H1 (cell line): ENCODE data around the gene EPHA2. TPM values are rescaled to one million over a fixed set of nuclear protein-coding genes. Genes with fewer than 3 reads are reported as not detected.

Experiments
- CTCF ChIA-PET: fragments of 300-600 bp; sonication (Branson Sonifier 250); formaldehyde crosslinking; loops from one replicate; lab custom pipeline; 2021; ENCODE audit not compliant: partially characterized antibody; lab: Charles Lee
- POLR2A ChIA-PET: fragments of 300-600 bp; sonication (Branson Sonifier 250); formaldehyde crosslinking; loops from one replicate; lab custom pipeline; 2021; ENCODE audit warnings: inconsistent platforms; ENCODE audit not compliant: partially characterized antibody; lab: Charles Lee
- DNase-seq, 2 experiments: peaks; one replicate each; pipeline versions ENCODE4 v3.0.0 to v3.0.0-alpha.2; 2010 to 2022; ENCODE audit warnings: low spot score in 2 of 2, low read depth in 1 of 2, mixed read lengths in 1 of 2
- FAIRE-seq: peaks from 2 replicates; lab custom pipeline; 2011; peaks lifted over from hg19 to GRCh38; lab: Jason Lieb, UNC
- H2AFZ ChIP-seq: 2 replicates; pipeline ENCODE4 v1.8.1; 2012; ENCODE audit warnings: low read length, inconsistent platforms
- H2AK5ac ChIP-seq: 2 replicates; pipeline ENCODE4 v1.6.1; 2013; ENCODE audit warnings: low read depth, low read length
- H2BK120ac ChIP-seq: replicated peaks from 2 replicates; pipeline ENCODE3; 2013; ENCODE audit warnings: low read depth, low read length, inconsistent platforms
- H2BK12ac ChIP-seq: 2 replicates; pipeline ENCODE4 v1.6.1; 2013; ENCODE audit warnings: low read depth, low read length
- H2BK15ac ChIP-seq: 2 replicates; pipeline ENCODE4 v1.6.1; 2013; ENCODE audit warnings: low read length
- H2BK20ac ChIP-seq: 2 replicates; pipeline ENCODE4 v1.6.1; 2013; ENCODE audit warnings: low read length
- H2BK5ac ChIP-seq: 2 replicates; pipeline ENCODE4 v1.6.1; 2013; ENCODE audit warnings: low read depth, low read length
- H3K14ac ChIP-seq: 2 replicates; pipeline ENCODE4 v1.6.1; 2013; ENCODE audit warnings: inconsistent platforms; ENCODE audit not compliant: insufficient read length
- H3K18ac ChIP-seq: 2 replicates; pipeline ENCODE4 v1.6.1; 2013; ENCODE audit warnings: low read length; ENCODE audit errors: extremely low read depth
- H3K23ac ChIP-seq: 2 replicates; pipeline ENCODE4 v1.6.1; 2013; ENCODE audit warnings: inconsistent platforms; ENCODE audit not compliant: insufficient read length
- H3K23me2 ChIP-seq: 2 replicates; pipeline ENCODE4 v1.6.1; 2013; ENCODE audit warnings: low read depth, low read length
- H3K27ac ChIP-seq: 2 replicates; pipeline ENCODE4 v1.6.1; 2011; ENCODE audit warnings: low read depth, low read length, inconsistent platforms
- H3K27me3 ChIP-seq, 4 experiments: replicated peaks in 1 of 4; 1 replicate in 1 of 4; 2 replicates in 3 of 4; pipeline versions ENCODE4 v1.6.1 to v1.8.1; 2011 to 2013; ENCODE audit warnings: low read length in 3 of 4, mild to moderate bottlenecking in 3 of 4, inconsistent platforms in 2 of 4, mixed read lengths in 2 of 4, moderate library complexity in 1 of 4; ENCODE audit not compliant: control insufficient read depth in 3 of 4, insufficient read depth in 3 of 4; ENCODE audit errors: extremely low read depth in 1 of 4
- H3K36me3 ChIP-seq, 4 experiments: 2 replicates each; pipeline versions ENCODE4 v1.6.1 to v1.8.1; 2011 to 2013; ENCODE audit warnings: mild to moderate bottlenecking in 4 of 4, low read length in 3 of 4, moderate library complexity in 2 of 4, control low read depth in 1 of 4, inconsistent platforms in 1 of 4; ENCODE audit not compliant: insufficient read depth in 4 of 4, control insufficient read depth in 2 of 4
- H3K4ac ChIP-seq: replicated peaks from 2 replicates; pipeline ENCODE3; 2013; ENCODE audit warnings: low read length, low read depth, mixed read lengths, inconsistent platforms; ENCODE audit not compliant: insufficient read length
- H3K4me1 ChIP-seq, 4 experiments: replicated peaks in 1 of 4; 1 replicate in 1 of 4; 2 replicates in 3 of 4; pipeline versions ENCODE4 v1.6.1 to v1.8.1; 2011 to 2013; ENCODE audit warnings: low read length in 3 of 4, inconsistent platforms in 2 of 4, mixed read lengths in 1 of 4; ENCODE audit not compliant: insufficient read depth in 4 of 4, control insufficient read depth in 3 of 4
- H3K4me2 ChIP-seq, 2 experiments: 2 replicates each; pipeline versions ENCODE4 v1.6.1 to v1.8.1; 2011 to 2013; ENCODE audit warnings: low read depth in 2 of 2, low read length in 2 of 2, control low read depth in 1 of 2, inconsistent platforms in 1 of 2, mild to moderate bottlenecking in 1 of 2; ENCODE audit not compliant: insufficient read depth in 1 of 2
- H3K4me3 ChIP-seq, 4 experiments: fragments of 200-600, 300-600 bp in 1 of 4; sonication (generic), shearing (Covaris generic), sonication (Bioruptor Twin) in 1 of 4; 2 replicates each; pipeline versions ENCODE4 v1.5.1 to v1.8.1; 2011 to 2016; ENCODE audit warnings: low read length in 4 of 4, low read depth in 3 of 4, control low read depth in 2 of 4, inconsistent platforms in 2 of 4, mild to moderate bottlenecking in 2 of 4, mixed read lengths in 1 of 4, moderate library complexity in 1 of 4; ENCODE audit not compliant: insufficient read depth in 2 of 4; ENCODE audit errors: extremely low read depth in 1 of 4
- H3K56ac ChIP-seq: replicated peaks from 2 replicates; pipeline ENCODE3; 2013; ENCODE audit warnings: low read depth, mild to moderate bottlenecking, mixed read lengths, low read length, inconsistent platforms; ENCODE audit not compliant: insufficient read length
- H3K79me1 ChIP-seq: 2 replicates; pipeline ENCODE4 v1.6.1; 2013; ENCODE audit warnings: low read depth, low read length, control low read depth
- H3K79me2 ChIP-seq, 2 experiments: 2 replicates each; pipeline versions ENCODE4 v1.6.1 to v1.8.1; 2012 to 2013; ENCODE audit warnings: low read length in 2 of 2, mild to moderate bottlenecking in 2 of 2, inconsistent platforms in 1 of 2; ENCODE audit not compliant: insufficient read depth in 2 of 2, control insufficient read depth in 1 of 2
- H3K9ac ChIP-seq, 4 experiments: replicated peaks in 1 of 4; 1 replicate in 1 of 4; 2 replicates in 3 of 4; pipeline versions ENCODE4 v1.6.1 to v1.8.1; 2011 to 2013; ENCODE audit warnings: low read depth in 3 of 4, low read length in 3 of 4, control low read depth in 2 of 4, mild to moderate bottlenecking in 2 of 4, moderate library complexity in 2 of 4, inconsistent platforms in 1 of 4; ENCODE audit errors: extremely low read depth in 1 of 4
- H3K9me3 ChIP-seq, 2 experiments: 2 replicates each; pipeline versions ENCODE4 v1.6.1 to v1.8.1; 2012 to 2013; ENCODE audit warnings: mild to moderate bottlenecking in 2 of 2, moderate library complexity in 2 of 2, control low read depth in 1 of 2, inconsistent platforms in 1 of 2, low read depth in 1 of 2, low read length in 1 of 2, mixed read lengths in 1 of 2; ENCODE audit not compliant: insufficient read depth in 2 of 2
- H4K20me1 ChIP-seq, 2 experiments: replicated peaks in 1 of 2; 2 replicates each; pipeline versions ENCODE3 to v1.8.1; 2011 to 2013; ENCODE audit warnings: inconsistent platforms in 2 of 2, low read length in 2 of 2, mild to moderate bottlenecking in 1 of 2; ENCODE audit not compliant: insufficient read depth in 2 of 2, control insufficient read depth in 1 of 2
- H4K5ac ChIP-seq: 2 replicates; pipeline ENCODE4 v1.6.1; 2013; ENCODE audit warnings: low read length, low read depth, mixed read lengths, inconsistent platforms; ENCODE audit not compliant: insufficient read length
- H4K8ac ChIP-seq: 2 replicates; pipeline ENCODE4 v1.8.0; 2013; ENCODE audit warnings: mild to moderate bottlenecking, moderate library complexity, low read length, inconsistent platforms; ENCODE audit not compliant: insufficient read depth; ENCODE audit errors: extremely low read depth
- H4K91ac ChIP-seq: replicated peaks from 2 replicates; pipeline ENCODE3; 2013; ENCODE audit warnings: low read length, mixed read lengths, inconsistent platforms; ENCODE audit not compliant: insufficient read length
- EGR1 ChIP-seq: IDR thresholded peaks from 2 replicates; pipeline ENCODE4 v1.6.1; 2011; ENCODE audit warnings: low read depth, low read length, borderline replicate concordance
- GTF2F1 ChIP-seq: IDR thresholded peaks from 2 replicates; pipeline ENCODE4 v1.6.1; 2012; ENCODE audit warnings: low read depth, low read length, improper control_type of control experiment, borderline replicate concordance
- HDAC2 ChIP-seq, 2 experiments: fragments of 300-600 bp in 1 of 2; sonication (generic) in 1 of 2; IDR thresholded peaks; 2 replicates each; pipeline ENCODE4 v1.6.1; 2011 to 2012; ENCODE audit warnings: low read depth in 2 of 2, low read length in 2 of 2, mild to moderate bottlenecking in 2 of 2, moderate library complexity in 2 of 2, borderline replicate concordance in 1 of 2, inconsistent platforms in 1 of 2
- JUN ChIP-seq: IDR thresholded peaks from 2 replicates; pipeline ENCODE4 v1.6.1; 2011; ENCODE audit warnings: low read depth, mild to moderate bottlenecking, improper control_type of control experiment, low read length
- JUND ChIP-seq: IDR thresholded peaks from 2 replicates; pipeline ENCODE4 v1.6.1; 2011; ENCODE audit warnings: mild to moderate bottlenecking, improper control_type of control experiment, low read length
- POU5F1 ChIP-seq: IDR thresholded peaks from 2 replicates; pipeline ENCODE4 v1.6.1; 2011; ENCODE audit warnings: low read depth, mild to moderate bottlenecking, low read length, moderate library complexity
- RBBP5 ChIP-seq: IDR thresholded peaks from 2 replicates; pipeline ENCODE4 v1.7.1; 2012; ENCODE audit warnings: low read depth, mild to moderate bottlenecking, inconsistent platforms, low read length, moderate library complexity, borderline replicate concordance
- SIN3A ChIP-seq, 2 experiments: IDR thresholded peaks in 1 of 2; conservative IDR thresholded peaks in 1 of 2; 2 replicates each; pipeline ENCODE4 v1.6.1; 2011 to 2012; ENCODE audit warnings: low read length in 2 of 2, improper control_type of control experiment in 1 of 2, low read depth in 1 of 2, mild to moderate bottlenecking in 1 of 2
- SP2 ChIP-seq: IDR thresholded peaks from 2 replicates; pipeline ENCODE4 v1.6.1; 2012; ENCODE audit warnings: mild to moderate bottlenecking, low read length, inconsistent platforms
- SP4 ChIP-seq: IDR thresholded peaks from 2 replicates; pipeline ENCODE4 v1.6.1; 2012; ENCODE audit warnings: low read length, inconsistent platforms
- TCF12 ChIP-seq: IDR thresholded peaks from 2 replicates; pipeline ENCODE4 v1.6.1; 2011; ENCODE audit warnings: low read depth, mild to moderate bottlenecking, low read length
- WGBS, 2 experiments: shearing (Covaris generic) in 1 of 2; methylation state at CpG; one replicate each; pipeline versions ENCODE4 v1.1.6 to v1.1.7; 2013 to 2015; ENCODE audit warnings: low lambda C conversion rate in 2 of 2, mixed read lengths in 2 of 2, inconsistent platforms in 1 of 2, low coverage in 1 of 2, missing lambda C conversion rate in 1 of 2; ENCODE audit not compliant: insufficient replicate concordance in 2 of 2, insufficient coverage in 1 of 2, insufficient read length in 1 of 2; ENCODE audit errors: extremely low coverage in 1 of 2, missing lambda C conversion rate in 1 of 2; 5-methylcytosine and 5-hydroxymethylcytosine counted together
- polyA plus RNA-seq, 7 experiments: library from polyadenylated mRNA; depleted of rRNA in 3 of 7; stranded (reverse) in 5 of 7; unstranded in 2 of 7; fragments of >200 nt in 5 of 7; fragments of 200-250 nt in 2 of 7; gene quantifications; 1 replicate in 5 of 7; 2 replicates in 1 of 7; 4 replicates in 1 of 7; pipeline versions ENCODE4 v1.2.1 to v1.2.3, GENCODE V29; 2011 to 2013; ENCODE audit warnings: missing spikeins in 2 of 7, mixed read lengths in 2 of 7
- total RNA-seq: library from RNA; stranded (reverse); fragmentation: NEBNext Ultra II Directional; extraction: Animal tissue kit (Norgen Biotek cat#: 25700); gene quantifications from 2 replicates; pipeline ENCODE4 v1.2.1, GENCODE V29; 2021

Gene EPHA2
- total and polyA plus RNA-seq, 2 of the 8 experiments (the other 6 are each of a cell fraction or from before 2014, with no cell fraction given) = 26.8 to 33.6 TPM

- Histone ChIP-seq H3K27me3 (no peaks in the 10 kb centered on the region; a peak in 1 of 7 replicates), H3K27ac (no peak overlapping the region), H3K4me3 (no peak overlapping the region), H2BK15ac (no peak overlapping the region), H4K5ac (no peak overlapping the region), H3K23me2 (peaks cover 1% of the 10 kb centered on the region; the same call in 1 of the 2 replicates), H3K4me1 (peaks cover 5 to 24% (median 13%) of the 10 kb centered on the region in 4 experiments), H3K18ac (no peak overlapping the region), H2BK5ac (no peak overlapping the region), H4K91ac (peak overlapping the region; percentile 80), H3K9ac (no peak overlapping the region), H3K14ac (no peak overlapping the region), H3K36me3 (no peaks in the 10 kb centered on the region), H2AFZ (no peak overlapping the region), H3K79me2 (no peaks in the 10 kb centered on the region), H2BK120ac (no peak overlapping the region), H3K56ac (no peak overlapping the region), H3K23ac (no peak overlapping the region), H3K79me1 (no peaks in the 10 kb centered on the region), H2BK20ac (no peak overlapping the region), H4K8ac (no peak overlapping the region; the same call in 1 of the 2 replicates), H3K4me2 (no peak overlapping the region), H4K20me1 (no peaks in the 10 kb centered on the region), H3K4ac (no peak overlapping the region), H3K9me3 (no peaks in the 10 kb centered on the region), H2AK5ac (peak overlapping the region; percentile 17; the same call in 1 of the 2 replicates), H2BK12ac (peak overlapping the region; percentile 6; the same call in 1 of the 2 replicates)
- DNase-seq (no peak), FAIRE-seq (no peak)
- ChIA-PET POLR2A (interaction anchor here (3.3 kb wide), 1 partner anchor 9 kb away, joined by 14 read pairs; no protein-coding TSS in a partner anchor), CTCF (interaction anchor here (0.6 to 6.4 kb wide), 8 partner anchors 9 to 91 kb away, joined by 3 to 53 read pairs (median 4); no protein-coding TSS in a partner anchor)
- WGBS, 2 experiments = 92% methylated on average over 19 of the region's 19 CpGs; no CpG with 5 or more reads in 1 of the 2 experiments
- TF ChIP-seq SP4 (no peak), HDAC2 (IDR thresholded peaks at IDR 0.05; ENCODE audit: borderline replicate concordance in 1 of 2, low read depth in 2 of 2, low read length in 2 of 2) (no peak), GTF2F1 (no peak), SP2 (no peak), SIN3A (conservative IDR thresholded peaks at IDR 0.05 in 1 of 2, IDR thresholded peaks at IDR 0.05 in 1 of 2; ENCODE audit: low read depth in 1 of 2, low read length in 2 of 2) (no peak), EGR1 (no peak), TCF12 (no peak), JUND (no peak), JUN (no peak), RBBP5 (no peak), POU5F1 (no peak)
Measured at GRCh38 chr1:16171314-16172151, 15.7 kb upstream of the EPHA2 start.
